Dermis lymphatic vessel endothelial cell (primary cell): ENCODE data around the gene LPA. TPM values are rescaled to one million over a fixed set of nuclear protein-coding genes. Genes with fewer than 3 reads are reported as not detected.

Experiments used
- total RNA-seq: library from RNA; depleted of rRNA; stranded (reverse); fragments of >200 nt; gene quantifications from 2 replicates; pipeline ENCODE4 v1.2.1, GENCODE V29; 2014

LPA gene
- not detected in 2 replicates for total RNA-seq

GRCh38 chr6:160664198-160664597 lies at the start of gene LPA:
LPA (minus strand) TSS chr6:160664275; CDS start chr6:160664214, 61 bp downstream.

GRCh38 chr6:160701918-160702680 lies 38.0 kb upstream of the LPA start, which contains the start of gene PLG:
PLG (plus strand) TSS chr6:160702244; CDS start chr6:160702305, 61 bp downstream.

Other genes with a start within 250 kb of the LPA start
- not detected in 2 replicates for gene PLG, start 38.0 kb upstream of the LPA start, total RNA-seq